HFF-Myc (cell line): ENCODE data around the gene DEF6.

Experiments used
- DNase-seq: peaks from one replicate; pipeline ENCODE4 v3.0.0-alpha.2; 2011; ENCODE audit warnings: low read depth; ENCODE audit errors: extremely low read depth
- H3K4me3 ChIP-seq: replicated peaks from 2 replicates; pipeline ENCODE4 v1.5.1; 2011; ENCODE audit warnings: low read depth, mild to moderate bottlenecking, control low read depth, low read length
- CTCF ChIP-seq: IDR thresholded peaks from 2 replicates; pipeline ENCODE4 v1.5.1; 2012; ENCODE audit warnings: mild to moderate bottlenecking, low read depth, low read length, control low read depth; ENCODE audit errors: missing control alignments

Gene DEF6

GRCh38 chr6:35280903-35281302, 16.7 kb upstream of the DEF6 start:
- TF ChIP-seq CTCF, result no peak
- DNase-seq, result no peak
- no peak overlapping the region for H3K4me3 ChIP-seq

- H3K4me3 ChIP-seq, result no peak overlapping the region
- no peak for DNase-seq
- no peak for TF ChIP-seq CTCF
Observed at GRCh38 chr6:35282472-35282871, 15.1 kb upstream of the DEF6 start.

GRCh38 chr6:35283361-35283760, 14.3 kb upstream of the DEF6 start:
- no peak for TF ChIP-seq CTCF
- H3K4me3 ChIP-seq, result no peak overlapping the region
- DNase-seq, result no peak

GRCh38 chr6:35287671-35288396, 9.8 kb upstream of the DEF6 start:
- H3K4me3 ChIP-seq, result no peak overlapping the region
- TF ChIP-seq CTCF, result no peak
- DNase-seq, result no peak

GRCh38 chr6:35288834-35289233, 8.8 kb upstream of the DEF6 start:
- H3K4me3 ChIP-seq, result no peak overlapping the region
- DNase-seq, result no peak
- TF ChIP-seq CTCF, result no peak

- no peak for TF ChIP-seq CTCF
- DNase-seq, result no peak
- H3K4me3 ChIP-seq, result no peak overlapping the region
Observed at GRCh38 chr6:35291491-35291890, 6.1 kb upstream of the DEF6 start.

GRCh38 chr6:35292494-35292893, 5.1 kb upstream of the DEF6 start:
- no peak overlapping the region for H3K4me3 ChIP-seq
- DNase-seq, result no peak
- TF ChIP-seq CTCF, result no peak
